ENCODE data around the gene FATE1. TPM values are rescaled to one million over a fixed set of nuclear protein-coding genes. Genes with fewer than 3 reads are reported as not detected.

Gene FATE1
- total and polyA plus RNA-seq, 2 of the 13 experiments (the other 11 are each of a cell fraction or from before 2014, with no cell fraction given): not detected

DNA sequence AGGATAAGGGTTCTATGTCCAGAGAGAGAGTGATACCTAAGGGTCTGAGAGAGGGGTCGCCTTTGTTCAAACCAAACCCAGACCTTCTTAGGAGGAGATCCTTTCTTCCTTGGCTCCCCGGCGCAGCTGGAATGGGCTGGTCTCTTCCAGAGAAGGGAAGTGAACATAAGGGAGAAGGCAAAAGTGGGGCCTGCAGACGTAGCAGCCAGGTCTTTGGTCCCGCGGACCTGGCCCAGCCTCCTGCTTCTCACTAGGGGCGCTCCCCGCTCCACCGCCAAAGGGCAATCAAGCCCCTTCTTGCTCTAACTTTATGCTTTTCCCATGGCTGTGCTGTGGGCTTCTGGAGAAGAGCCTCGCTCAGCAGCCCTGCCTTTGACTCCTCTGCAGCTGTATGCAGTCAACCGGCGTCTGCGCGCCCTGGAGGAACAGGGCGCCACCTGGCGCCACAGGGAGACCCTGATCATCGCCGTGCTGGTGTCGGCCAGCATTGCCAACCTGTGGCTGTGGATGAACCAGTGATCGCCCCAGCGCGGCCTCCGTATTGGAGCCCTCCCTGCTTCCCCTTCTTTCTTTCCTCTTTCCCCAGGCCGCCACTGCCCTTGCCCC is 6.5 kb downstream of the FATE1 start (continued):
- TF ChIP-seq, protein P1, sequence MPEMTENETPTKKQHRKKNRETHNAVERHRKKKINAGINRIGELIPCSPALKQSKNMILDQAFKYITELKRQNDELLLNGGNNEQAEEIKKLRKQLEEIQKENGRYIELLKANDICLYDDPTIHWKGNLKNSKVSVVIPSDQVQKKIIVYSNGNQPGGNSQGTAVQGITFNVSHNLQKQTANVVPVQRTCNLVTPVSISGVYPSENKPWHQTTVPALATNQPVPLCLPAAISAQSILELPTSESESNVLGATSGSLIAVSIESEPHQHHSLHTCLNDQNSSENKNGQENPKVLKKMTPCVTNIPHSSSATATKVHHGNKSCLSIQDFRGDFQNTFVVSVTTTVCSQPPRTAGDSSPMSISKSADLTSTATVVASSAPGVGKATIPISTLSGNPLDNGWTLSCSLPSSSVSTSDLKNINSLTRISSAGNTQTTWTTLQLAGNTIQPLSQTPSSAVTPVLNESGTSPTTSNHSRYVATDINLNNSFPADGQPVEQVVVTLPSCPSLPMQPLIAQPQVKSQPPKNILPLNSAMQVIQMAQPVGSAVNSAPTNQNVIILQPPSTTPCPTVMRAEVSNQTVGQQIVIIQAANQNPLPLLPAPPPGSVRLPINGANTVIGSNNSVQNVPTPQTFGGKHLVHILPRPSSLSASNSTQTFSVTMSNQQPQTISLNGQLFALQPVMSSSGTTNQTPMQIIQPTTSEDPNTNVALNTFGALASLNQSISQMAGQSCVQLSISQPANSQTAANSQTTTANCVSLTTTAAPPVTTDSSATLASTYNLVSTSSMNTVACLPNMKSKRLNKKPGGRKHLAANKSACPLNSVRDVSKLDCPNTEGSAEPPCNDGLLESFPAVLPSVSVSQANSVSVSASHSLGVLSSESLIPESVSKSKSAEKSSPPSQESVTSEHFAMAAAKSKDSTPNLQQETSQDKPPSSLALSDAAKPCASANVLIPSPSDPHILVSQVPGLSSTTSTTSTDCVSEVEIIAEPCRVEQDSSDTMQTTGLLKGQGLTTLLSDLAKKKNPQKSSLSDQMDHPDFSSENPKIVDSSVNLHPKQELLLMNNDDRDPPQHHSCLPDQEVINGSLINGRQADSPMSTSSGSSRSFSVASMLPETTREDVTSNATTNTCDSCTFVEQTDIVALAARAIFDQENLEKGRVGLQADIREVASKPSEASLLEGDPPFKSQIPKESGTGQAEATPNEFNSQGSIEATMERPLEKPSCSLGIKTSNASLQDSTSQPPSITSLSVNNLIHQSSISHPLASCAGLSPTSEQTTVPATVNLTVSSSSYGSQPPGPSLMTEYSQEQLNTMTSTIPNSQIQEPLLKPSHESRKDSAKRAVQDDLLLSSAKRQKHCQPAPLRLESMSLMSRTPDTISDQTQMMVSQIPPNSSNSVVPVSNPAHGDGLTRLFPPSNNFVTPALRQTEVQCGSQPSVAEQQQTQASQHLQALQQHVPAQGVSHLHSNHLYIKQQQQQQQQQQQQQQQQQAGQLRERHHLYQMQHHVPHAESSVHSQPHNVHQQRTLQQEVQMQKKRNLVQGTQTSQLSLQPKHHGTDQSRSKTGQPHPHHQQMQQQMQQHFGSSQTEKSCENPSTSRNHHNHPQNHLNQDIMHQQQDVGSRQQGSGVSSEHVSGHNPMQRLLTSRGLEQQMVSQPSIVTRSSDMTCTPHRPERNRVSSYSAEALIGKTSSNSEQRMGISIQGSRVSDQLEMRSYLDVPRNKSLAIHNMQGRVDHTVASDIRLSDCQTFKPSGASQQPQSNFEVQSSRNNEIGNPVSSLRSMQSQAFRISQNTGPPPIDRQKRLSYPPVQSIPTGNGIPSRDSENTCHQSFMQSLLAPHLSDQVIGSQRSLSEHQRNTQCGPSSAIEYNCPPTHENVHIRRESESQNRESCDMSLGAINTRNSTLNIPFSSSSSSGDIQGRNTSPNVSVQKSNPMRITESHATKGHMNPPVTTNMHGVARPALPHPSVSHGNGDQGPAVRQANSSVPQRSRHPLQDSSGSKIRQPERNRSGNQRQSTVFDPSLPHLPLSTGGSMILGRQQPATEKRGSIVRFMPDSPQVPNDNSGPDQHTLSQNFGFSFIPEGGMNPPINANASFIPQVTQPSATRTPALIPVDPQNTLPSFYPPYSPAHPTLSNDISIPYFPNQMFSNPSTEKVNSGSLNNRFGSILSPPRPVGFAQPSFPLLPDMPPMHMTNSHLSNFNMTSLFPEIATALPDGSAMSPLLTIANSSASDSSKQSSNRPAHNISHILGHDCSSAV (CRISPR knock-in tag; IDR thresholded peaks at IDR 0.05; ENCODE audit: borderline replicate concordance): no peak
- no peak for TF ChIP-seq TAF1 (CRISPR knock-in tag; IDR thresholded peaks at IDR 0.05)
- no peak for TF ChIP-seq ZNF552 (CRISPR knock-in tag; IDR thresholded peaks at IDR 0.05; ENCODE audit: borderline replicate concordance)
- TF ChIP-seq STAG1 (CRISPR knock-in tag; IDR thresholded peaks at IDR 0.05): peak; percentile 38
- no peak for TF ChIP-seq ZNF781 (CRISPR knock-in tag; IDR thresholded peaks at IDR 0.05; ENCODE audit: borderline replicate concordance, not compliant biosample characterization)
- no peak for TF ChIP-seq TBL1XR1 (IDR thresholded peaks at IDR 0.05; ENCODE audit: borderline replicate concordance, low read length, partially characterized antibody)
- no peak for TF ChIP-seq TBX2 (CRISPR knock-in tag; IDR thresholded peaks at IDR 0.05; ENCODE audit: borderline replicate concordance)
